HL-60/S4 (cell line): ENCODE measurements around the gene GP1BA.

Experiments
- in situ Hi-C: fragments of 300-500 bp; cut with MboI; formaldehyde crosslinking; loops from 2 replicates; pipeline ENCODE4 v1.14.3; 2022; ENCODE audit warnings: low sequenced_read_pairs

Gene GP1BA

GRCh38 chr17:4971826-4972225, 39.7 kb downstream of the GP1BA start:
- in situ Hi-C loops, result no loop called here

DNA sequence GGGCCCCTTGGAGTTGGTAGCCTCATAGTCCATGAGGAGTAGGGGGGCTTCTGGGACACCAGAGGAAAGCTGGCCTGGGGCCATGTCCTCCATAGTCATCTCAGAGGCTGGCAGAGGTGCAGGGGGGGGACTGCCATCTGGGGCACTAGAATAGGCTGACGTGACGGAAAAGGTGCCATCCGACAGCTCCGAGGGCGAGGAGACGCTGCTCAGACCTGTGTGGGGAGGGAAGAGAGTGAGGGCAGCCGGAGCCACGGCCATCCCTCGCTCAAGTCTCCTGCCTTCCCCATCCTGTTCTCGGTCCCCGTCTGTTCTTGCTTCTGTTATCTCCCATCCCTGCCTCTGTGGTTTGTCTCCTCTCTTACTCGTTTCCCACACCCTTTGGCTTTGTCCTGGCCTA, 40.2 kb downstream of the GP1BA start:
- in situ Hi-C loops, result no loop called here

DNA sequence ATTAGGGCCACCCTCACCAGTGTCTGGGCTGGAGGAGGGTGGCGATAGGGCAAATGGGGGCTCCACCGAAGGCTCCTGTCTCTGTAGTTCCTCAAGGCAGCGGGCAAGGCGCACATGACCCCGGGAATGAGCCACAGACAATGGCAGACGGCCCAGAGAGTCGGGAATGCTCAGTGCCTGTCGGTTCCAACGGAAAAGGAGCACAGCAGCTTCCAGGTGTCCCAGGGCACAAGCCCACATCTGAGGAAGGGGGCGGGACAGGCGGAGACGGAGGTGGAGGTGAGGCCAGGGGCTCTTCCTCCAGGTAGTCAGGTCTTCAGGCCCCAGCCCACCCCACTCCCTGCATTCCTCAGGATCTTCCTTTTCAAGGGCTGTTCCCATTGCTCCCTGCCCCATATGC, 40.7 kb downstream of the GP1BA start:
- in situ Hi-C loops, result no loop called here

DNA sequence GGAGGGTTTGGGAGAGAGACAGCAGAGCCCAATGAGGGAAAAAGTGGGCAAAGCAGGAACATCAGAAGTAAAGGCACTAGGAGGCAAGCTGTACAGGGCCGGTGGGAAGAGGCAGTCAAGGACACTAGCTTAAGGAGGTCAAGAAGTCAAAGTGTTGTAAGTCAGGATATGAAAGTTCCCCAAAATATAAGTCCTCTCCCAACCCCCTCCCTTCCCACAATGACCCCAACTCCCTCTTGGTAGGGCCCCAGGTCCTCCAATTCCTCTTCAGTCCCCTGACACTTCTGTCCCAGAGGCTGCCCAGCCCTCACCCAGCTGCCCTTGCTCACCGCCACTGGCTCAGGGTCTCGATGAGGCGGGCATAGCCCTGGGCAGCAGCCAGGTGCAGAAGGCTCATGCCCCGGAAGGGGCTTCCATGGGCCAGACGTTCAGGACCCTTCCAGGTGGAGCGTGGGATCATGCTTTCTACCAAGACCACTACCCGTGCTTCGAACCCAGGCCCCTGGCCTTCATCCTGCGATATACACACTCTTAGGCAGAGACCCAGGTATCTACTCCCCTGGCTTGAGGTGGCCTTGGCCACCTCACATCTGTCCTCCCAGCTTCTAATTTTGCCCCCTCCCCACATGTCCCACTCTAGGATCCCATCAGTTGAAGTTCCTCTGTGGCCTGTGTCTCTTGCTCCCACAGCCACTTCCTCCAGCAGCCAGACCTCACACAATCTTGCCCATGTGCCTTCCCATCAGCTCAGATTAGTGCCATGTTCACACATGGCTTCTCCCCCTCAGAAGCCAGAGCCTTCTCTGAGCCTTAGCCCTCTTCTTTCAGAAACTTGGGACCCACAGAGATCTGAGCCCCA, 41.4 kb downstream of the GP1BA start:
- in situ Hi-C loops, result no loop called here

GRCh38 chr17:4974115-4974670, 42.1 kb downstream of the GP1BA start:
- in situ Hi-C loops, result no loop called here

DNA sequence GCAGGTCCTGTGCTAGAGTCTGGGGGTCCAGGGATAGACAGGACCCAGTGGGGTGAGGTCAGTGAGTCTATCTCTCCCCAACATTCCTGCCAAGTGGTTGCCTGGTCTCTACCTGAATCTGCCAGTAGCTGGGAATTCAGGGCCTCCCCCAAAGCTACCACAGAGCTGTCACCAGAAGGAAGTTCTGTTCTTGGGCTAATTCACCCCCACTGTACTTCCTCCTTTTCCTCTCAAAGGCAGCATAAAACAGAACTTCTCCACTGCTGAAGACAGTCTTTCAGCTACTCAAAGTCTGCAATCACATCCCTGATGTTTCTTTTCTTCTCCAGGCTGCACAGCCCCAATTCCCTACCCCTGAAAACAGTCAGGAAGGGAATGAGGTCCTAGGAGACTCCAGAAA, 46.6 kb downstream of the GP1BA start:
- in situ Hi-C loops, result no loop called here

GRCh38 chr17:4980644-4981216, 48.7 kb downstream of the GP1BA start:
- in situ Hi-C loops, result no loop called here

GRCh38 chr17:4982305-4982704, 50.2 kb downstream of the GP1BA start:
- in situ Hi-C loops, result no loop called here
